ENCODE measurements around the gene HERC2. TPM values are rescaled to one million over a fixed set of nuclear protein-coding genes. Genes with fewer than 3 reads are reported as not detected.

Gene HERC2
- total RNA-seq, 4 donors from 2014 or later = 42.8 to 77.7 (median 44.4) TPM

DNA sequence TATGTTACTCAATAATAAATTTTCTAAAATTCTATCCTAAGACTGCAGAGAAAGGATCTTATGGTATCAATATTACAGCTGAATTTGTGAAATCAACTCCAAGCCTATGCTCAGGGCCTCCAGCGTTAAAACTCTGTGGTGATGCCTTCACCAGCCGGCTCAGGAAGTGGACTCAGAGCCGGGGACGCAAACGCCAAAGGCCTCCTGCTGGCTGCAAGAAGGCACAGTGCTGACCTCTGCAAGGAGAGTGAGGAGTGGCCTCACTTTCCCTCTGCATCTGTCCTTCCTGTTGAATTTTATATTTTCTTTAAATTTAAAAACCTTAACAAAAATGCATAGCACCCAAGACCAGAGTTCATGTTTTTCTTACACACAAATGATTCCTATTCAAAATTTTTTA, 48.5 kb downstream of the HERC2 start:
- ATAC-seq (ENCODE audit: low FRiP score) = no peak
- TF ChIP-seq CTCF (IDR thresholded peaks at IDR 0.05) = no peak
- DNase-seq (ENCODE audit: low spot score) = no peak

GRCh38 chr15:28272587-28272986, 49.4 kb downstream of the HERC2 start:
- no peak for TF ChIP-seq CTCF (IDR thresholded peaks at IDR 0.05)
- no peak for DNase-seq (ENCODE audit: low spot score)
- no peak for ATAC-seq (ENCODE audit: low FRiP score)

DNA sequence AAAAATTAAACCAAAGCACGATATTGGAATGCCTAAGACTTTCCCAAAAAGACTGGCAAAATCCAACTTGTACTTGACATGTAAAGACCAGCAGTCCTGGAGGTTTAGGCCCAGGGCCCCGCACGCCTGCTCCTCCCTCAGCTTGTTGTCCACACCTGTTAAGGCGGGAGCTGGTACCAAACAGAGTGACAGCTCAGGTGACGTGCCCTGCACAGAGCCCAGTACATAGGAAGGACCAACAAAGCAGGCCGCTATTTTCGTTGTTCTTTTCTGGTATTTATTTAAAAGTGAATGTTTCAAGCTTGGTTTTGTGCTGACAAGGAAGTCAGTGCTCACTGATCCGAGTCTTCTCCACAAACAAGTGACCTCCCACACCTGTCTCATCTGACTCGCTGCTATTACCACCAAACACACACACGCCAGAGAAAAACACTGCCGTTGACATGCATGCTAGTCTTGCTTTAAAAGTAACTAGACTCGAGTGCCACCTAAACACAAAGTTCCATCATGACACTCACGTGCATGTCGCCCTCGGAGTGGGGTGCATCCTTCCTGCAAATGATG, 50.2 kb downstream of the HERC2 start:
- no peak for TF ChIP-seq CTCF (IDR thresholded peaks at IDR 0.05)
- no peak for DNase-seq (ENCODE audit: low spot score)
- no peak for ATAC-seq (ENCODE audit: low FRiP score)

DNA sequence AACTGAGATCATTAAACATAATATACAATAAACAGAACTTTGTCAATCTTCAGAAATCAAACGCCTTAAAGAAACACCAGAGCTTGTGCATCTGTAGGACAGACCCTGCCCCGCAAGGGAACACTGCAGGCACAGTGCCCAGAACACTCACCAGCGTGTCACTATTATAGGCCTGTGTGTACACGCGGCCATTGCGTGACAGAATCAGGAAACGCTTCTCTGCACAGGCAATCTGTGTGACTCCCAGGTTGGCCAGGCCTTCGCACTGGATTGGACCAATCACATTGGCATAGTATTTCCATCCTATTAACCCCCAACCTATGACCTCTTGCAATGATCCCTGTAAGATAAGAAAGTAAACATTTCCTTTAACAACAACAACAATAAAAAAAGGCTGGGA, 52.9 kb downstream of the HERC2 start:
- DNase-seq (ENCODE audit: low spot score) = no peak
- TF ChIP-seq CTCF (IDR thresholded peaks at IDR 0.05) = no peak
- no peak for ATAC-seq (ENCODE audit: low FRiP score)

DNA sequence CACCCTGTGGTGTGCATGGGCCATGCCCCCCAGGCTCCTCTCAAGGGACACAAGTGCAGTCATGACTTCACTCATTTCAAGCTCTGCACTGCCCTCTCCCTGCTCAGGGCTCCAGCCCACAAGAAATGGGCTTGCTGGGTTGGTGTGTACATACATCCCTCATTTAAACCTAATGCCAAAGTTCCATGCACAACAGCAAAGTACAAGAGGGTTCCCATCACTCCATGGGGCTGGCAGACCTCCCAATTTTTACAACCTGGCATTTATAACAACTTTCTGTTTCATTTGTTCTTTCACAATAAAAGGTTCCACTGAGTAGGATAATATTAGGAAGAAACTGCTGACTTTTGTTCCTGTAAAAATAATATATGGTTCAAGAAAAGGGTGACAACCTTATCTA, 54.3 kb downstream of the HERC2 start:
- no peak for TF ChIP-seq CTCF (IDR thresholded peaks at IDR 0.05)
- ATAC-seq (ENCODE audit: low FRiP score) (no peak), DNase-seq (ENCODE audit: low spot score) (no peak)

GRCh38 chr15:28265334-28266019, 56.5 kb downstream of the HERC2 start:
- no peak for TF ChIP-seq CTCF (IDR thresholded peaks at IDR 0.05)
- ATAC-seq (ENCODE audit: low FRiP score) = no peak

GRCh38 chr15:28264166-28264565, 57.8 kb downstream of the HERC2 start:
- DNase-seq (ENCODE audit: low spot score) (no peak), ATAC-seq (ENCODE audit: low FRiP score) (no peak)
- TF ChIP-seq CTCF (IDR thresholded peaks at IDR 0.05) = no peak

More at GRCh38 chr15:28265334-28266019, 56.5 kb downstream of the HERC2 start:
- DNase-seq (ENCODE audit: low spot score) = no peak

All from omental fat pad (tissue), 4 donors.